Fibroblast of skin of left quadriceps (primary cell): ENCODE measurements around the gene PBX2.
"Not testable (repeated sequence)": the region's sequence is repeated elsewhere in the genome, so short reads cannot be mapped to it uniquely, and the experiment has no call there.

Experiments used
- DNase-seq, 2 experiments: peaks; one replicate each; pipeline ENCODE4 v3.0.0-alpha.2; 2013; ENCODE audit warnings: low read depth in 2 of 2

PBX2 gene

GRCh38 chr6:32187725-32188380 is 2.1 kb downstream of the PBX2 start:
- DNase-seq, result not testable (repeated sequence)

GRCh38 chr6:32187009-32187709 is 2.8 kb downstream of the PBX2 start:
- DNase-seq, result no peak

GRCh38 chr6:32186151-32186840 is 3.7 kb downstream of the PBX2 start:
- DNase-seq, result not testable (repeated sequence)

GRCh38 chr6:32185681-32186131 is 4.3 kb downstream of the PBX2 start:
- peak; percentile 51 to 55 for DNase-seq

GRCh38 chr6:32184084-32184640 is 5.8 kb downstream of the PBX2 start, which contains the start of gene AGER:
TSS of gene AGER (minus strand) at chr6:32184253. CDS start at chr6:32184222, 31 bp downstream.
- DNase-seq, result no peak

- no peak for DNase-seq
Observed at GRCh38 chr6:32183483-32184083, 6.4 kb downstream of the PBX2 start.

GRCh38 chr6:32183030-32183429 is 7.0 kb downstream of the PBX2 start:
- no peak for DNase-seq

GRCh38 chr6:32182555-32182981 is 7.4 kb downstream of the PBX2 start:
- no peak for DNase-seq

- no peak for DNase-seq
Observed at GRCh38 chr6:32181915-32182529, 8.0 kb downstream of the PBX2 start.

GRCh38 chr6:32181148-32181702 is 8.8 kb downstream of the PBX2 start:
- no peak for DNase-seq

- no peak for DNase-seq
Observed at GRCh38 chr6:32179766-32180405, 10.1 kb downstream of the PBX2 start.

- no peak for DNase-seq
Observed at GRCh38 chr6:32178547-32179440, 11.2 kb downstream of the PBX2 start.

GRCh38 chr6:32177788-32178546 is 12.0 kb downstream of the PBX2 start, which contains the start of gene RNF5:
TSS of gene RNF5 (plus strand) at chr6:32178405. CDS start at chr6:32178512, 107 bp downstream.
- peak; percentile 100 for DNase-seq

- DNase-seq, result no peak
Observed at GRCh38 chr6:32177183-32177787, 12.7 kb downstream of the PBX2 start.

- no peak for DNase-seq
Observed at GRCh38 chr6:32176476-32177182, 13.4 kb downstream of the PBX2 start.

- DNase-seq, result peak; percentile 96
Observed at GRCh38 chr6:32175711-32176475, 14.1 kb downstream of the PBX2 start, which contains the start of gene AGPAT1. TSS of gene AGPAT1 (minus strand) at chr6:32176084. CDS start at chr6:32171496, 4,588 bp downstream.

- DNase-seq, result no peak
Observed at GRCh38 chr6:32175322-32175710, 14.7 kb downstream of the PBX2 start.
